ENCODE data around the gene FAM83D. TPM values are rescaled to one million over a fixed set of nuclear protein-coding genes. Genes with fewer than 3 reads are reported as not detected.
A peak's percentile ranks its signal among the peaks of the same experiment; 100 is the strongest.

Gene FAM83D, protein sequence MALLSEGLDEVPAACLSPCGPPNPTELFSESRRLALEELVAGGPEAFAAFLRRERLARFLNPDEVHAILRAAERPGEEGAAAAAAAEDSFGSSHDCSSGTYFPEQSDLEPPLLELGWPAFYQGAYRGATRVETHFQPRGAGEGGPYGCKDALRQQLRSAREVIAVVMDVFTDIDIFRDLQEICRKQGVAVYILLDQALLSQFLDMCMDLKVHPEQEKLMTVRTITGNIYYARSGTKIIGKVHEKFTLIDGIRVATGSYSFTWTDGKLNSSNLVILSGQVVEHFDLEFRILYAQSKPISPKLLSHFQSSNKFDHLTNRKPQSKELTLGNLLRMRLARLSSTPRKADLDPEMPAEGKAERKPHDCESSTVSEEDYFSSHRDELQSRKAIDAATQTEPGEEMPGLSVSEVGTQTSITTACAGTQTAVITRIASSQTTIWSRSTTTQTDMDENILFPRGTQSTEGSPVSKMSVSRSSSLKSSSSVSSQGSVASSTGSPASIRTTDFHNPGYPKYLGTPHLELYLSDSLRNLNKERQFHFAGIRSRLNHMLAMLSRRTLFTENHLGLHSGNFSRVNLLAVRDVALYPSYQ
- total RNA-seq = under 1 TPM; 0.33 to 0.64 (median 0.59) TPM

GRCh38 chr20:38926142-38926933, at the start of gene FAM83D:
Gene FAM83D (plus strand): TSS chr20:38926417. CDS start chr20:38926443, 26 bp downstream.
- TF ChIP-seq POLR2AphosphoS5 (IDR thresholded peaks at IDR 0.05) = peak in 1 of 3 donors; percentile 12
- TF ChIP-seq, protein P1, sequence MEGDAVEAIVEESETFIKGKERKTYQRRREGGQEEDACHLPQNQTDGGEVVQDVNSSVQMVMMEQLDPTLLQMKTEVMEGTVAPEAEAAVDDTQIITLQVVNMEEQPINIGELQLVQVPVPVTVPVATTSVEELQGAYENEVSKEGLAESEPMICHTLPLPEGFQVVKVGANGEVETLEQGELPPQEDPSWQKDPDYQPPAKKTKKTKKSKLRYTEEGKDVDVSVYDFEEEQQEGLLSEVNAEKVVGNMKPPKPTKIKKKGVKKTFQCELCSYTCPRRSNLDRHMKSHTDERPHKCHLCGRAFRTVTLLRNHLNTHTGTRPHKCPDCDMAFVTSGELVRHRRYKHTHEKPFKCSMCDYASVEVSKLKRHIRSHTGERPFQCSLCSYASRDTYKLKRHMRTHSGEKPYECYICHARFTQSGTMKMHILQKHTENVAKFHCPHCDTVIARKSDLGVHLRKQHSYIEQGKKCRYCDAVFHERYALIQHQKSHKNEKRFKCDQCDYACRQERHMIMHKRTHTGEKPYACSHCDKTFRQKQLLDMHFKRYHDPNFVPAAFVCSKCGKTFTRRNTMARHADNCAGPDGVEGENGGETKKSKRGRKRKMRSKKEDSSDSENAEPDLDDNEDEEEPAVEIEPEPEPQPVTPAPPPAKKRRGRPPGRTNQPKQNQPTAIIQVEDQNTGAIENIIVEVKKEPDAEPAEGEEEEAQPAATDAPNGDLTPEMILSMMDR (IDR thresholded peaks at IDR 0.05) = peak in 2 of 3 donors; percentile 59 to 72
- no peak for TF ChIP-seq POLR2A (IDR thresholded peaks at IDR 0.05)
- intact Hi-C loops (cut with DNase I; ENCODE audit: low total_unique reads) = no loop called here
- Histone ChIP-seq H3K27me3 (no peaks in the 10 kb centered on the region), H3K9me3 (no peaks in the 10 kb centered on the region), H3K4me1 (no peaks in the 10 kb centered on the region), H3K27ac (no peak within 1 kb of the TSS), H3K4me3 (peak within 1 kb of the TSS; percentile 53 to 75 (median 55)), H3K36me3 (no peaks in the 10 kb centered on the region)
- DNase-seq (ENCODE audit: low spot score in 2 of 2) = peak; percentile 85 to 91

DNA sequence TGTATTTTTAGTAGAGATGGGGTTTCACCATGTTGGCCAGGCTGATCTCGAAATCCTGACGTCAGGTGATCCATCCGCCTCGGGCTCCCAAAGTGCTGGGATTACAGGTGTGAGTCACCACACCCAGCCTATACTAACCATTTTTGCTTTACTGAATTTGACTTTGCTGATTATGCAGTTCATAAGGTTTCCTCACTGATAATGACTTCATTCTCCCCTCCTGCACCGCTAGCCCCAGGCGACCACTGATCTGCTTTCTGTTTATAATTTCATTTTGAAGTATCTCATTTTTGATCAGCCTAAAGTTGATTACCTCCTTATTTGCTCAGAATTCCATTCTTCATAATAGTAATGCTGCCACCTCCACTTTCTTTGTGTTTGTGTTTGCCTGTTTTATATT, 48.7 kb upstream of the FAM83D start:
- no peak overlapping the region for H3K27ac ChIP-seq
- peaks cover 0 to 15% of the 10 kb centered on the region in 2 donors for H3K27me3 ChIP-seq

DNA sequence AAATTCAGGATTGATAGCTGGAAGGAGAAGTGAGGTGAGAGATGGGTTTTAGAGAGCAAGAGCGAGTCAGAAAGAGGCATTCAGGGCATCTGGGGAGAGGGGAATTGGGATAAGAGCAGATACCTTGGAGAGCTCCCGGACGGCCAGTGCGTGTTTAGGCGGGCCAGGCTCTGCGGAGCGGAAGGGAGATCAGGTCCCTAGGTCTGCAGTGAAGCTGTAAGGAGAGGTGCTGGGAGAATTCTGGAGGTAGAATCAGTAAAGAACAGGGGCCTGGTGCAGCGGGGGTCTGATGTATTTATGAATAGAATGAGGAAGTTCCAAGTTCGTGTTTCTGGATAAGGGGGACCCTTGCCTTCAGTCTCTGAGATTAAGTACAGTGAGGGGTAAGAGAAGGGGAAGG, 47.4 kb upstream of the FAM83D start:
- H3K4me1 ChIP-seq = no peaks in the 10 kb centered on the region
- H3K9me3 ChIP-seq = no peaks in the 10 kb centered on the region
- intact Hi-C loops (cut with DNase I; ENCODE audit: low total_unique reads) = no loop called here
- no peak overlapping the region for H3K4me3 ChIP-seq
- TF ChIP-seq, protein P1 (IDR thresholded peaks at IDR 0.05) = no peak
- TF ChIP-seq POLR2A (IDR thresholded peaks at IDR 0.05) (no peak), POLR2AphosphoS5 (IDR thresholded peaks at IDR 0.05) (no peak)
- no peak for DNase-seq (ENCODE audit: low spot score in 2 of 2)
- no peaks in the 10 kb centered on the region for H3K36me3 ChIP-seq
- peaks cover 0 to 7% of the 10 kb centered on the region in 2 donors for H3K27me3 ChIP-seq
- no peak overlapping the region for H3K27ac ChIP-seq

More for the DNA sequence above, 48.7 kb upstream of the FAM83D start:
- Histone ChIP-seq H3K36me3 (no peaks in the 10 kb centered on the region), H3K4me1 (no peaks in the 10 kb centered on the region), H3K9me3 (no peaks in the 10 kb centered on the region), H3K4me3 (no peak overlapping the region)
- intact Hi-C loops (cut with DNase I; ENCODE audit: low total_unique reads) = no loop called here
- TF ChIP-seq POLR2A (IDR thresholded peaks at IDR 0.05) = no peak
- TF ChIP-seq, protein P1 (IDR thresholded peaks at IDR 0.05) = no peak
- no peak for TF ChIP-seq POLR2AphosphoS5 (IDR thresholded peaks at IDR 0.05)
- DNase-seq (ENCODE audit: low spot score in 2 of 2) = no peak

DNA sequence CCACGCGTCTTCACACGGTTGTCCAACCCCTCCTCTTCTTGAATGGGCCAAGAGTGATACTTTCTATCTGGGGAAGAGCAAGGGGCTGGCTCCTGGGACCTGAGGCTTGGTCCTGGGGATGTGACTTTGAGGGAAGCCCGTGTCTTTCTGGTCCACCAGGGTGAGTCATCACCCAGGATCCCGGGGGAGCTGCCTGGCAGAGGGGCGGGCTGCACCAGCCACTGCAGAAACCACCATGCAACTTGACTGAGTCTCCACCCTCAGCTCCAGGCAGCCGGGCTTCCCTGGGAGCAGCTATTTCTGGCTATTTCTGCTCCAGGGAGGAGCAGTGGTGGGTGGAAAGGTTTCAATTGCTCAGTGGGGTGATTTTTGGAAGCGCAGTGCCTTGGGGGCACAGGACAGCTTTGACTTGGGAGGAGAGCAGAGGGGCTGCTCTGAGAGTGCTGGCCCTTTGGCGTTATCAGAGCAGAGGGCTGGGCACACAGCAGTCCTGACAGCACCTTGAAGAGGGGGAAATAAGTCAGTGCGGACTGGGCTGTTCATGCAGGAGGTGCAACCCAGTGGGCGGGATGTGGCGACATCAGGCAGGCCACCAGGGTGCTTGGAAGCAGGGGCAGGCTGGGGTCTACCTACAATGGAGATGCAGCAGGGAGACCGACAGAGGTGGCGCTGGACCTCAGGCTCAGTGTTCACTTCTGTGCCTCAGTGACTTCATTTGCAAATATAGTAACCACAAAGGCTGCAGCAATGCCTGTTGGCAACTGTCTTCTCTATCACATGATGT, 45.1 kb upstream of the FAM83D start:
- H3K4me3 ChIP-seq = no peak overlapping the region
- intact Hi-C loops (cut with DNase I; ENCODE audit: low total_unique reads) = no loop called here
- peaks cover 0 to 7% of the 10 kb centered on the region in 2 donors for H3K27me3 ChIP-seq
- TF ChIP-seq POLR2AphosphoS5 (IDR thresholded peaks at IDR 0.05) (no peak), POLR2A (IDR thresholded peaks at IDR 0.05) (no peak)
- TF ChIP-seq, protein P1 (IDR thresholded peaks at IDR 0.05) = no peak
- H3K9me3 ChIP-seq = no peaks in the 10 kb centered on the region
- no peaks in the 10 kb centered on the region for H3K36me3 ChIP-seq
- H3K4me1 ChIP-seq = no peaks in the 10 kb centered on the region
- no peak for DNase-seq (ENCODE audit: low spot score in 2 of 2)
- no peak overlapping the region for H3K27ac ChIP-seq

All from breast epithelium (tissue), 4 donors.